PC-3 (cell line): ENCODE measurements around the gene TOGARAM2. TPM values are rescaled to one million over a fixed set of nuclear protein-coding genes. Genes with fewer than 3 reads are reported as not detected.

Experiments
- ATAC-seq: fragments of 200-7000 bp; cut with Tn5 transposase; 2 replicates; pipeline ENCODE4 v1.9.1; 2020; ENCODE audit warnings: mild to moderate bottlenecking, moderate library complexity
- BruUV-seq: library from RNA; stranded (reverse); fragments of 400-500 nt; replicated peaks from 2 replicates; lab custom pipeline; 2021; lab: Mats Ljungman, UMichigan
- CTCF ChIA-PET: fragments of 300-600 bp; sonication (Branson Sonifier 250); formaldehyde crosslinking; loops from one replicate; lab custom pipeline; 2022; ENCODE audit warnings: antibody characterized with exemption; lab: Charles Lee
- POLR2A ChIA-PET: fragments of 300-600 bp; sonication (Branson Sonifier 250); formaldehyde crosslinking; loops from one replicate; lab custom pipeline; 2022; ENCODE audit warnings: antibody characterized with exemption; ENCODE audit not compliant: unreplicated experiment; lab: Charles Lee
- DNase-seq: peaks from one replicate; pipeline ENCODE4 v3.0.0-alpha.2; 2015
- H2AFZ ChIP-seq: fragments of 300-600 bp; sonication (generic); 2 replicates; pipeline ENCODE4 v1.6.0; 2016; ENCODE audit warnings: antibody characterized with exemption, low read length
- H3F3A ChIP-seq: fragments of 300-600 bp; sonication (generic); one replicate; pipeline ENCODE4 v1.6.0; 2017; ENCODE audit warnings: antibody characterized with exemption, low read length, control low read depth, mild to moderate bottlenecking; ENCODE audit not compliant: unreplicated experiment
- H3K27ac ChIP-seq: fragments of 300-600 bp; sonication (generic); 2 replicates; pipeline ENCODE4 v1.5.1; 2016; ENCODE audit warnings: mild to moderate bottlenecking, low read length
- H3K27me3 ChIP-seq: fragments of 300-600 bp; sonication (generic); 2 replicates; pipeline ENCODE4 v1.6.1; 2016; ENCODE audit warnings: low read length, mixed read lengths
- H3K36me3 ChIP-seq: fragments of 300-600 bp; sonication (generic); 2 replicates; pipeline ENCODE4 v1.6.1; 2016; ENCODE audit warnings: low read depth, mixed run types, low read length, mixed read lengths
- H3K4me1 ChIP-seq: fragments of 300-600 bp; sonication (generic); 2 replicates; pipeline ENCODE4 v1.5.1; 2016; ENCODE audit warnings: low read length; ENCODE audit not compliant: insufficient read depth
- H3K4me2 ChIP-seq: fragments of 300-600 bp; sonication (generic); 2 replicates; pipeline ENCODE4 v1.6.0; 2016; ENCODE audit warnings: low read length
- H3K4me3 ChIP-seq: fragments of 300-600 bp; sonication (generic); 2 replicates; pipeline ENCODE4 v1.5.1; 2016; ENCODE audit warnings: mild to moderate bottlenecking, low read length, mixed read lengths
- H3K79me2 ChIP-seq: fragments of 300-600 bp; sonication (generic); 2 replicates; pipeline ENCODE4 v1.6.1; 2017; ENCODE audit warnings: low read length, mixed read lengths
- H3K9ac ChIP-seq: fragments of 300-600 bp; sonication (generic); 2 replicates; pipeline ENCODE4 v1.6.0; 2016; ENCODE audit warnings: mild to moderate bottlenecking, low read length
- H3K9me2 ChIP-seq: fragments of 300-600 bp; sonication (generic); replicated peaks from 2 replicates; pipeline ENCODE4 v1.6.1; 2016; ENCODE audit warnings: mixed run types, low read length, mixed read lengths
- H3K9me3 ChIP-seq: fragments of 300-600 bp; sonication (generic); 2 replicates; pipeline ENCODE4 v1.6.1; 2016; ENCODE audit warnings: low read length, mixed read lengths
- H4K20me1 ChIP-seq: fragments of 300-600 bp; sonication (generic); 2 replicates; pipeline ENCODE4 v1.6.1; 2016; ENCODE audit warnings: low read length, mixed read lengths
- EZH2 ChIP-seq: fragments of 300-600 bp; sonication (generic); IDR thresholded peaks from one replicate; pipeline ENCODE4 v1.6.1; 2017; ENCODE audit warnings: antibody characterized with exemption, mild to moderate bottlenecking, low read length; ENCODE audit not compliant: unreplicated experiment
- EZH2phosphoT487 ChIP-seq: fragments of 300-600 bp; sonication (generic); IDR thresholded peaks from 2 replicates; pipeline ENCODE4 v1.6.1; 2018; ENCODE audit warnings: mild to moderate bottlenecking, antibody characterized with exemption, low read length, borderline replicate concordance
- intact Hi-C: fragments of 100-400 bp; cut with micrococcal nuclease; formaldehyde crosslinking; loops from 2 replicates; pipeline ENCODE4 v1.9.0; 2023
- total RNA-seq: library from RNA; depleted of rRNA; stranded (reverse); fragments of >200 nt; gene quantifications from 2 replicates; pipeline ENCODE4 v1.2.3, GENCODE V29; 2014
- TF ChIP-seq, protein P1 (sequence below): fragments of 300-600 bp; sonication (generic); conservative IDR thresholded peaks from 2 replicates; pipeline ENCODE4 v1.5.1; 2017; ENCODE audit warnings: antibody characterized with exemption, low read depth, mild to moderate bottlenecking, low read length

TOGARAM2 gene
- total RNA-seq, 1 experiment from 2014 or later, result not detected

DNA sequence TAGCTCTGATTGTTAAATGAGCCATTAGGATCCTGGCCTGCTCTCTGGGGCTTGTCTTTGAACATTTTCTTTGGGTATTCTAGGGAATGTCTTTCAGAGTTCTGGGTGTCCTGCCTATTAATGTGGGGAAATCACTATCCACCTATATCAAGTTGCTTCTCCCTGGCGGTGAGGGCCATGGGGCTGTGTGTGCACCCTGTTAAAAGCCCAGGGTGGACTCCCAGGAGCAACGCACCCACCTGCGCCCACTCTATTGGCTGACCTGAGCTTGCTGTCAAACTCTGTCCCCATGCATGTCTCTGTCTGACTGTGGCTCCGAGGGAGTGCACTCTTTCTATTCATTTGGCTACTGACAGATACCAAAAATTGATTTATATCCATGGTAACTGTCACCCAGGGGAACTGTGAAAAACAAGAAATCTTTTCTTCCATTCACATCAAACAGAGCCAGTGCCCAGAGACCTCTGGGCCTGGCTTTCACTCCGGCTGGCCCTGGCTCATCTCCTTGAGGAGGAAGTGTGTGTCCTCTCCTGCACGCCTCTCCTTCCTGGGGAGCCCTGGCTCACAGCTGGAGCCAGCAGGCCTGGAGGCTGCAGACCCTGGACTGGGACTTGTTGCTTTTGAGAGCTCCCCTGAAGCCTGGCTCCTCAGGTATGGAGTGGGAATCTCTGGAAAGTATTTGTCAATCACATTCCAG lies 10.5 kb upstream of the TOGARAM2 start:
- ChIA-PET POLR2A (no interaction called here), CTCF (no interaction called here)
- H3F3A ChIP-seq, result no peaks in the 10 kb centered on the region
- no peaks in the 10 kb centered on the region for H3K9me2 ChIP-seq
- DNase-seq, result no peak
- H3K36me3 ChIP-seq, result no peaks in the 10 kb centered on the region
- no TSS peak for BruUV-seq
- H3K9me3 ChIP-seq, result no peaks in the 10 kb centered on the region
- ATAC-seq, result no peak
- H3K4me1 ChIP-seq, result no peaks in the 10 kb centered on the region
- H3K79me2 ChIP-seq, result no peaks in the 10 kb centered on the region
- TF ChIP-seq EZH2, result no peak
- TF ChIP-seq, protein P1, sequence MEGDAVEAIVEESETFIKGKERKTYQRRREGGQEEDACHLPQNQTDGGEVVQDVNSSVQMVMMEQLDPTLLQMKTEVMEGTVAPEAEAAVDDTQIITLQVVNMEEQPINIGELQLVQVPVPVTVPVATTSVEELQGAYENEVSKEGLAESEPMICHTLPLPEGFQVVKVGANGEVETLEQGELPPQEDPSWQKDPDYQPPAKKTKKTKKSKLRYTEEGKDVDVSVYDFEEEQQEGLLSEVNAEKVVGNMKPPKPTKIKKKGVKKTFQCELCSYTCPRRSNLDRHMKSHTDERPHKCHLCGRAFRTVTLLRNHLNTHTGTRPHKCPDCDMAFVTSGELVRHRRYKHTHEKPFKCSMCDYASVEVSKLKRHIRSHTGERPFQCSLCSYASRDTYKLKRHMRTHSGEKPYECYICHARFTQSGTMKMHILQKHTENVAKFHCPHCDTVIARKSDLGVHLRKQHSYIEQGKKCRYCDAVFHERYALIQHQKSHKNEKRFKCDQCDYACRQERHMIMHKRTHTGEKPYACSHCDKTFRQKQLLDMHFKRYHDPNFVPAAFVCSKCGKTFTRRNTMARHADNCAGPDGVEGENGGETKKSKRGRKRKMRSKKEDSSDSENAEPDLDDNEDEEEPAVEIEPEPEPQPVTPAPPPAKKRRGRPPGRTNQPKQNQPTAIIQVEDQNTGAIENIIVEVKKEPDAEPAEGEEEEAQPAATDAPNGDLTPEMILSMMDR, result no peak
- TF ChIP-seq EZH2phosphoT487, result no peak
- H3K9ac ChIP-seq, result no peak overlapping the region
- H2AFZ ChIP-seq, result no peak overlapping the region
- intact Hi-C loops, result no loop called here
- H4K20me1 ChIP-seq, result no peaks in the 10 kb centered on the region
- H3K4me2 ChIP-seq, result no peak overlapping the region
- no peak overlapping the region for H3K27ac ChIP-seq
- H3K27me3 ChIP-seq, result no peaks in the 10 kb centered on the region
- H3K4me3 ChIP-seq, result no peak overlapping the region

- Histone ChIP-seq H3K27me3 (no peaks in the 10 kb centered on the region), H3K9me3 (no peaks in the 10 kb centered on the region), H3K9ac (no peak overlapping the region), H3K79me2 (no peaks in the 10 kb centered on the region), H3K4me3 (no peak overlapping the region), H2AFZ (no peak overlapping the region), H3K9me2 (no peaks in the 10 kb centered on the region), H3K27ac (no peak overlapping the region), H3K36me3 (no peaks in the 10 kb centered on the region), H3F3A (no peaks in the 10 kb centered on the region), H3K4me1 (peaks cover 13% of the 10 kb centered on the region), H4K20me1 (no peaks in the 10 kb centered on the region), H3K4me2 (no peak overlapping the region)
- CTCF ChIA-PET, result no interaction called here
- DNase-seq (no peak), ATAC-seq (no peak)
- POLR2A ChIA-PET, result no interaction called here
- TF ChIP-seq, protein P1, result no peak
- no peak for TF ChIP-seq EZH2phosphoT487
- no peak for TF ChIP-seq EZH2
- BruUV-seq, result no TSS peak
- intact Hi-C loops, result no loop called here
Measured at GRCh38 chr2:28972778-28973335, 8.2 kb upstream of the TOGARAM2 start.

DNA sequence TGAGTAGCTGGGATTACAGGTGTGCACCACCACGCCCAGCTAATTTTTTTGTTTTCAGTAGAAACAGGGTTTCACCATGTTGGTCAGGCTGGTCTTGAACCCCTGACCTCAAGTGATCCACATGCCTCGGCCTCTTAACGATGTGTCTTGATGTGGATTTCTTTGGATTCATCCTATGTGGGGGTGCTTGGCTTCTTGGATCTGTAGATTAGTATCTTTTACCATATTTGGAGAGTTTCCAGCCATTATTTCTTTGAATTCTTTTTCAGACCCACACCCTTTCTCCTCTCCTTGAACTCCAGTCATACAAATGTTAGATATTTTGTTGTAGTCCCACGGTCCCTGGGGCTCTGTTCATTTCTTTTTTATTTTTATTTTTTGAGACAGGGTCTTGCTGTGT lies 6.8 kb upstream of the TOGARAM2 start:
- ChIA-PET POLR2A (no interaction called here), CTCF (no interaction called here)
- Histone ChIP-seq H3K27ac (no peak overlapping the region), H3K36me3 (no peaks in the 10 kb centered on the region), H4K20me1 (no peaks in the 10 kb centered on the region), H3K27me3 (no peaks in the 10 kb centered on the region), H3K9ac (no peak overlapping the region), H3K4me3 (no peak overlapping the region), H3K9me3 (no peaks in the 10 kb centered on the region), H3K4me2 (no peak overlapping the region), H3K4me1 (peaks cover 13% of the 10 kb centered on the region), H2AFZ (no peak overlapping the region), H3K79me2 (no peaks in the 10 kb centered on the region), H3F3A (no peaks in the 10 kb centered on the region), H3K9me2 (no peaks in the 10 kb centered on the region)
- ATAC-seq, result no peak
- TF ChIP-seq EZH2phosphoT487, result no peak
- no peak for TF ChIP-seq EZH2
- TF ChIP-seq, protein P1, result no peak
- DNase-seq, result no peak
- no TSS peak for BruUV-seq
- intact Hi-C loops, result no loop called here
